ENCODE data around the gene SACS.
"Not testable (repeated sequence)": the region's sequence is repeated elsewhere in the genome, so short reads cannot be mapped to it uniquely, and the experiment has no call there.

Gene SACS

GRCh38 chr13:23314837-23315236 is 118.7 kb downstream of the SACS start:
- DNase-seq (ENCODE audit: low read depth in 2 of 2): not testable (repeated sequence)

- DNase-seq (ENCODE audit: low read depth in 2 of 2): no peak
Measured at GRCh38 chr13:23292586-23292985, 140.9 kb downstream of the SACS start.

GRCh38 chr13:23289917-23290357 is 143.6 kb downstream of the SACS start:
- DNase-seq (ENCODE audit: low read depth in 2 of 2): no peak

GRCh38 chr13:23288995-23289394 is 144.5 kb downstream of the SACS start:
- DNase-seq (ENCODE audit: low read depth in 2 of 2): no peak

- DNase-seq (ENCODE audit: low read depth in 2 of 2): no peak
Measured at GRCh38 chr13:23288564-23288963, 144.9 kb downstream of the SACS start.

- no peak for DNase-seq (ENCODE audit: low read depth in 2 of 2)
Measured at GRCh38 chr13:23279321-23279720, 154.2 kb downstream of the SACS start.
